ENCODE data around the gene CACNA2D2.
"Not testable (repeated sequence)": the region's sequence is repeated elsewhere in the genome, so short reads cannot be mapped to it uniquely, and the experiment has no call there.

CACNA2D2 gene

GRCh38 chr3:50525987-50526386, 22.6 kb upstream of the CACNA2D2 start:
- peak; percentile 74 for DNase-seq

- no peak for DNase-seq
These were observed 21.9 kb upstream of the CACNA2D2 start for GRCh38 chr3:50525191-50525910.

- no peak for DNase-seq
These were observed 21.3 kb upstream of the CACNA2D2 start for GRCh38 chr3:50524746-50525145.

GRCh38 chr3:50523279-50523811, 19.9 kb upstream of the CACNA2D2 start:
- no peak for DNase-seq

DNA sequence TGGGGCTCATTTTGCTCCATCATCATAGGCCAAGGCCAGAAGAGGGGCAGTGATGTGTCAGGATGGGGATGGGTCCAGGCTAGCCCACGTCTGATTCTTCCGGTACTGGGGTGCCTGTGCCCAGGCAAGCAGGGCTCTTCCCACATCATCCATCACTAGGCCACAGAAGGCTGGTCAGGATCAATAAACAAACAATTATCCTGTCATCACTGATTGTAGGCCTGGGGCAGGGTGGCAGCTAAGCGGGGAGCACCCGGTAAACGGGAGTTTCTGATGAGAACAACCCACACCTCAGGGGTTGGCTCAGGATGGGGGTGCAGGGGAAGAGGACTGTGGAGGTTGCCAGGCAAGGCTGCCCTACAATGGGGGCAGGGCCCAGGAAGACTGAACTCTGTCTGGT, 18.1 kb upstream of the CACNA2D2 start:
- no peak for DNase-seq

DNA sequence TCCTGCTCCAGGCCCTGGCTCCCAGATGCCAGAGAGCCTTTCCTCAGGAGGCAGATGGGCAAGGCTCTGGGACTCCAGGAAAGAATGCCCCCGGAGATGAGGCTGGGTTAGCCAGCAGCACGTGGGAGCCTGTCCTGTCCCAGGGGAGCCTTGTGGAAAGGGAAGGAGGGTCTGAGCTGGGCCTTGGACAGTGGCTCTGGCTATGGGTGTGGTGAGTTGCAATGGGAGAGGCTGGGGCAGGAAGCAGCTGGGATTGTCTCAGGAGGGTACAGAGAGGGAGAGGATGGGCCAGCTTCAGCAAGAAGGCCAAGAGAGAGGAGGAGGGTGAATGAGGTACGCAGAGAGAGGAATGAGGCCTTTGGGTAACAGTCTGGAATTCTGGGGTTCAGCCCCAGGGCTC, 17.4 kb upstream of the CACNA2D2 start:
- DNase-seq = no peak

- DNase-seq = peak; percentile 78
These were observed 16.1 kb upstream of the CACNA2D2 start for GRCh38 chr3:50519471-50520089.

GRCh38 chr3:50518436-50518835, 15.0 kb upstream of the CACNA2D2 start:
- no peak for DNase-seq

- DNase-seq = no peak
These were observed 14.3 kb upstream of the CACNA2D2 start for GRCh38 chr3:50517721-50518206.

DNA sequence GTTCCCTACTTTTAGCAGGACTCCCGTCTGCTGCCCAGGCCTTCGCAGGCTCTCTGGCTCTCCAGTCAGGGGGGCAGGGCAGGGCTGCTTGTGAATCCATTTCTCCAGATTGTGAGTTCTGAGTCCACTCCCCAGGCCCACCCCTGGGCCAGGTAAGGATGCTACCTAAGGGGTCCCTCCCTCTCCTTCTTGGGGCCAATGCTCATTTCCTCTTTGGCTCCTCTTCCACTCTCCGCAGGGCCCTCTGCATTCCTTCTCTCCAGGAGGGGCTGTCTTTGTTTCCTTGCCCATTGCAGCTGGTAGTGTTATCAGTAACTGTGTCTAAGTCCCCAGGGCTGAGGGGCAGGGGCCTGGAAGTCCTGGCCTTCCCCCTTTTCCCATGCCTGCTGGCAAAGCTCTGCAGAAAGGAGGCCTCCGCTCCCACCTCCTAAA, 13.0 kb upstream of the CACNA2D2 start:
- DNase-seq = no peak

GRCh38 chr3:50515565-50516439, 12.4 kb upstream of the CACNA2D2 start:
- no peak for DNase-seq

DNA sequence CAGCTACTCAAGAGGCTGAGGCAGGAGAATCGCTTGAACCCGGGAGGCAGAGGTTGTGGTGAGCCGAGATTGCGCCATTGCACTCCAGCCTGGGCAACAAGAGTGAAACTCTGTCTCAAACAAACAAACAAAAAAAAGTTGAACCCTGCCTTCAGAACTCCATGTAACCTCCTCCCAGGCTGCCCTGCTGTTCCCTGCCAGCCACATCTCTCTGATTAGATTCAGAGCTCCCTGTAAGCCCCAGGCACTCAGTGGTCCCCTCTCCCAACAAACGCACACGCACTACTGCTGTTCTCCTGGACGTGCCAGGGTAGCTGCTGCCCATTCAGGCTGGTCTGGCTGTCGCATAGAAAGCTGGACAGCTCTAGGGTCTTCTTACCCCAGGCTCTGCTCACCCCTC, 9.5 kb upstream of the CACNA2D2 start:
- DNase-seq = not testable (repeated sequence)

GRCh38 chr3:50512131-50512530, 8.7 kb upstream of the CACNA2D2 start:
- DNase-seq = no peak

GRCh38 chr3:50510325-50510724, 6.9 kb upstream of the CACNA2D2 start:
- no peak for DNase-seq

DNA sequence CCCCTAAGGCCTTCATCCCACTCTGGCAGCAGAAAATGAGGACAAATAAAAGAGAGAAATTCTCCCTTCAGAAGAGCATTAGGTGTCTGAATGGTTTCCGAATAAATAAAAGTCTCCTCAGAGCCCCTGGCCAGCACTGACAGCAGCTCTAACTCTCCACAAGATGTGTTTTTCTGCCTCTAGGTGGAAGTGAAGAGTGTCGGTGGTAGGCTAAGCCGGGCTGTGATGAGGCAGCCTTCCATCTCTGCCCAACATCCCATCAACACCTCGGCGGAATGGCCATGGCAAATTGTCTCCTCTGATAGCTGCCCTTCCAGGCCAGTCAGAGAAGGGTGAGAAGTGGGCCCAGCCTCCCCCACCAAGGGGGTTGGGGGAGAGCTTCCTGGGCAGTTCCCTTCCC, 6.3 kb upstream of the CACNA2D2 start:
- DNase-seq = no peak

GRCh38 chr3:50508821-50509220, 5.4 kb upstream of the CACNA2D2 start:
- DNase-seq = no peak

DNA sequence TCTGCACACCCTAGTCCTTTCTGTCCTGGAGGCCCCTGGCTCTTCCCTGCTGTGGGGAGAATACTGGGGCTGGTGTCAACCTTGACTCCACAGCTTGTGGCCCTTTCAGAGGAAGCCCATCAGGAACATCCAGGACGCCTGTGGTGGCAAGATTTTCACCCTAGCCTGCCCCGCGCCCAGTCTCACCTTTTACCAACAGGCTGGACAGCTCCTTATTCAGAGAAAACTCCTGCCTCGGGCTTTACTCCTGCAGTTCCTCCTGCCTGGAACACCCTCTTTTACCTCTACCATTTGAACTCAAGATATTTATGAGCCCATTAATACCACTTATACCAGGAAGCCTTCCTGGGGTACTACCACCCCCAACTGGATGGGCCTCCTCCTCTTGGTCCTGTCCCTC, 2.7 kb upstream of the CACNA2D2 start:
- no peak for DNase-seq

GRCh38 chr3:50504681-50505080, 1.2 kb upstream of the CACNA2D2 start:
- no peak for DNase-seq

DNA sequence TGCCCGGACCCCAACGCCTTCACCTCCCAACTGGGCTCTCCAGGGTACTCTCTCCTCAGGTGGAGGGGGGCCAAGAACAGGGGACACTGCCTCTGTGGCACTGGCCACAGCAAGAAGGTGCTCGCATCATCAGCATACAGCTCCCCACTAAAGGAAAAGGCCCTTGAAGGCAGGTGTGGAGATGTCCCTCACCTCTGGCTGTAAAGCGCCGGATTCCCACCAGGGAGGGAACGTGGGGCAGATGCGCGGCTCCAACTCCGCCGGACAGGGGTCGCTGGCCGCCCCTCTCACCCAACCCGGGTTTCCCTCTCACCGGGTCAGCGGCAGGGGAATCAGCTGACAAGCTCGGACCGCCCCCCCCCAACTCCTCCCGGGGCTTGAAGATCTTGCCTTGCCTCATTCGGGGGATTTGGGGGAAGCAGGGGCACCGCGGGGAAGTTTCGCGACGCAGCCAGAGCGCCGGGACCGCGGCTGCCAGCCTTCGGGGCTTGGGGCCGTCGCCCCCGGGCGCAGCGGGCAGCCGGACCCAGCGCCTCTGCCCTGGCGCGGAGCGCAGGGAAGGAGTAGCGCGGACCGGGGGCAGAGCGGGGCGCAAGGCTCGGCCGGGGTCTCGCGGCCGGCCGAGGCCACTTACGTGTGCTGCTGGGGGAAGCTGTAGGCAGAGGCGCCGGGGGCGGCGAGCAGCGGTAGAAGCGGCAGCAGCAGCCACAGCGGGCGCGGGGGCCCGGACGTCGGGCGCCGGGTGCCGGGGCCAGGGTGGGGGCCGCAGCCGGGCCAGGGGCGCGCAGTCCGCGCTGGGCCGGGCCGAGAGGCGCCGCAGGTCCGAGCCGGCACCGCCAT, 630 bp downstream of the CACNA2D2 start:
- no peak for DNase-seq

- DNase-seq = no peak
These were observed 1.2 kb downstream of the CACNA2D2 start for GRCh38 chr3:50502225-50502583.

DNA sequence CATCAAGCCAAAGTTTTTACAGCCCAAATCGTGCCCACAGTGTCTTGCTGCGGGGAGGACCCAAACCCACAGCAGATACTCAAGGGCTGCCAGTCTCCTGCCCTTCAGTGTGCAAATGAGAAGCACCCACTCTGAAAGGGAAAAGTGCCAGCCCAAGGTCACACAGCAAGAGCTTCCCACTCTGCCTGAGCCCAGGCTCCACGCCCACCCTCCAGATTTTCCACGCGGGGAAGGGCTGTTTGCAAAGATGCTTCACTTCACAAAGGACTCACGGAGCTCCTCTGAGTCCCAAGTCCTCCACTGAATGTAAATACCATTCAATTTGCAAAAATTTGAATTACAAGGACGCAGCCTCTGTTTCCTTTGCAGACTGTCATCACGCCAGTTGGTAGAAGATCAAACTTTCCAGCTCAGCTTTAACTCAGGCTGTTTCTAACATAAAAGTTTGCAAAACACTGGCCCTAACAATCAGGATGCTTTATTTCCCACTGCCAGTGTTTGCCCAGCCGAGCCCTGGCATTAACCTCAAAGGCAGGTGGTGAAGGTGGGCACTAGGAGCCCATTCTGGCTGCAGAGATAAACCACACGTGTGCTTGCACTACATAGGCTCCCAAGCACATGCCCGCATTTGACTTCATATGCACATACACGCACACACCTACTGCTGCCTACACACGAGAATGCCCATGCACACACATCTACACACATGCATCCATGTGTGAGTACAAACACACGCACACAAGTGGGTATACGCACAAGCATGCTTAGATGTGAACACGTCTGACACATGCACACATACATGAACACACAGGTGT, 7.6 kb downstream of the CACNA2D2 start:
- no peak for DNase-seq

- no peak for DNase-seq
These were observed 9.3 kb downstream of the CACNA2D2 start for GRCh38 chr3:50494126-50494525.
